GM18507 (cell line): ENCODE results near the gene OVAAL.
"Not testable (repeated sequence)": the region's sequence is repeated elsewhere in the genome, so short reads cannot be mapped to it uniquely, and the experiment has no call there.

Source experiments
- DNase-seq: peaks from one replicate; pipeline ENCODE4 v3.0.0; 2011; ENCODE audit warnings: low read depth; ENCODE audit not compliant: insufficient read length; ENCODE audit errors: extremely low spot score
- FAIRE-seq: peaks from 2 replicates; lab custom pipeline; 2011; peaks lifted over from hg19 to GRCh38; lab: Jason Lieb, UNC

Gene OVAAL

DNA sequence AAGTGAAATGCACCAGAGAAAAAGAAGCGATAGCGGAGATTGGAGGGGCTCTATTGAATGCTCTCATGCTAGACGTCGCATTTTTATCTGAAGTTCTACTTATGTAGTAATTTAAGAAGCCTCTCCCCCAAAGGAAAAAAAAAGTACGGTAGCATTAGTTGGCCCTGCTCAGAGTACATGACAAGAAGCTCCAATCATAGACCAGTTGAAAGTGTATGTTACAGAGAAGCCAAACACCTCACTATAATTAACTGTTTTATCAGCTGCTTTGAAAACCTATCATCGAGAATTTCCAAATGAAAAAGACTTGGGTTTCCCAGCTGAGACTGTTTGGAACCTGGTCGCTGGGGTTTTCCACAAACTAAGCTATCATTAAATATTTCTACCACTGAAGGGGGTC is 19.6 kb upstream of the OVAAL start:
- FAIRE-seq (no peak), DNase-seq (no peak)

DNA sequence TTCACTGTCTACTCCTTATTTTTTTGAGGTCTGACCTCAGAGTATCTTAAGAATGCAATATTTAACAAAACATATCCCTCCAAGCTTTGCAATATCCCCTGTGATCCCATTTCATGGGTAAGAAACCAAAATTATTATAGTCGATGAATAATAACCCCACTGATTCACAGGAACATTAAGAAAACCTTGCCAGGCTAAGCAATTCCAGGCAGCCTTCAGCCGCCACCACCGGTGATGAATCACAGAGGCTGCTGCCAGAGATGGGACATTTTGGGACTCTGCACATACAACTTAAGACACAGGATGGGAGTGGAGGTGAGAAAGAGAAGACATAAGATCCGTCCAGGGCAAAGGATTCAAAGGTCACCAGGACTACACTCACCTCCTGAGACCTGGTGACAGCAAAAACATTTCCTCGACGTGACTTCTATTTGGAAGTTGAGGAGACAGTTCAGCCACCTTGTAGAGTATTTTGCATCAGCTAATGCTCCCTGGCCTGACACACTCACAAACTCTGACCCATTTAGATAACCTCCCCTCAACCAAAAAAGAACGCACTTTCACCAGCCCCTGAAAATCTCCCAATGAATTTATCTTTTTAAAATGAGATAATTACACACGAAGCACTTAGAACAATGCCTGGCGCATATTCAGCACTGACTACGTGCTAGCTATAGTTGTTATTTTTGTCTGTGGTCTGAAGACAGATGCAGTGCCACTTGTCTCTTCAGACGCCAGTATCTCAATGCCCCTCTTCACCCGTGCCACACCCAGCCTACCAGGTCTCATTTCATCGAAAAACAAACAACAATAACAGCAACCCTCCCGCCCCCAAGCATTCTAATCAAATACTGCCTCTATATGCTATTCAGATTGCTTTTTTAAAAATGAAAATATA is 17.8 kb upstream of the OVAAL start:
- no peak for FAIRE-seq
- DNase-seq, result no peak

DNA sequence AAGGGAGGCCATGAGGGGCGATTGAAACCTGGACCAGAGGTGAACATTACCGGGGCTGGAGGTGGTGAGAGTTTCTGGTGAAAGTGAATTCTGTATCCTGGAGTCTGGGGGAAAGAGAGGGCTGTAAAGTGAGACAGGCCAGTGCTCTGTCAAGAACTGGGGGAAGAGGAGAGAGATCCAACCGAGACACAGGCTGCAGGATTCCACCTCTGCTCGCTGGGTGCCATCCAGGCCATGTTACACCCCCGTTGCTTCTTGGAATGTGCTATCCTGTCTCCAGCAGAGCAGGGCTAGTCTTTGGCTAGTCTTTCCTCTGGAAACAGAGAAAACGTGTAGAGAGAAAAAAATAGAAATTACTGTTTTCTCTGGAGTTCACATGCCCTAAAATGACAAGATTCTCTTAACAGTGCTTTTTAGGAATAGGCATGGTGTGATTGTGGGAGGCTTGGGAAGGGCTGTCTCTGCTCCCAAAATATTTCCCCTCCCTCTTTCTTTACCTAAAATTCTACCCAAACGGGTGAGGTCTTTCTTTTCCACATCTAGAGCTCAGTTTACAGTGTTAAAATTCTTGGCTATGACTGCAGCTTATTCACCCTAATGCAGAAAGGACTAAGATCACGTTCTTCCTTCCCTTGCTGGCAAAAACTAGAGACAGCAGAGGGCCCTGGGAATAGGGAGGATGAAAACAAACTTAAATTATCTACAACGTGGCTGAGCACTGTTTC is 16.5 kb upstream of the OVAAL start:
- DNase-seq, result no peak
- no peak for FAIRE-seq

DNA sequence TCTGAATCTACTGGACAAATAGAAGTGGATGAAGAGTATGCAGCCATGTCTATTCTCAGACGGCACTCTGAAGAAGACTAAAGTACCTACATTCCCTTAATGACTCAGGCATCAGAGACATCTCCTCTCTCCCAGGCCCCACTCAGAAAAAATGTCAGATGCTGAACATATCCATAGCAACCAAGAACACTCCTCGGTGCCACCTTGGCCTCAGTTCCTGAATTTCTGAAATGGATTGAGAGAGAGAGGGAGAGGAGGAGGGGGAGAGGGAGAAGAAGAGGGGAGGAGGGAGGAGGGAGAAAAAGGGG is 16.0 kb upstream of the OVAAL start:
- no peak for DNase-seq
- FAIRE-seq, result no peak

DNA sequence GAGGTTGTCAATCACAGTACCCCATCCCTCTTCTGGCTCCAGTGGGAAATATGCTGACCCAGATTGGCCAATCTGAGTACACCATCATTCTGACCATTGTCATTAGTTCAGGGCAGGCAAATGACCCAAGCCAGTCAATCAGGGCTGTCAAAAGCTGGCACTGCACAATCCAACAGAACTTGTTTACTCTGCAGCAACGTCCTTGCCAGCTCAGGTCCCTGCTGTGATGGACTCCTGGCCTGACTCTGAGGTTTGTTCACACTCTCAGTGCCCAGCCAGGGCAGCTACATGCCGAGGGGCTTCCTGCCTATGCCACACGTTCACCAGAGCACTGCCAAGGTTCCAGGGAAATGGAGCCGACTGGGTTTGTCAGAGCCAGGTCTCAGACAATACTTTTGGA is 14.7 kb upstream of the OVAAL start:
- DNase-seq (no peak), FAIRE-seq (no peak)

DNA sequence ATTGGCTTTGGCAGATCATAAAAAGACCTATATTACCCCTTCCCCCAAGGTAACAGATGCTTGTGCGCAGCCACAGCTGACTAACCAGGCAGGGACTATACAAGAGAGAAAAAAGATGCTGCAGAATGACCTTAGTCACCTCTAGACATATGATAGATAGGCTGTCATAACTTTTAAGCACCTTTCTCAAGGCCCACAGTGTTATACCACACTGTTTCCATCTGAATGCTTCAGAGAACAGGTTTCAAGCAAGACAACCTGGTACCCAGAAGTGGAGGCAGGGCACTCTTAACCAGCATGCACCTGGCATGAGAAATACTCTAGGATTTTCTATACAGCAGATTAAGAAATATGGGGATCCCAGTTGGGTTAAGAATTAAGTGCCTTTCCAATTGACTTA is 12.8 kb upstream of the OVAAL start:
- FAIRE-seq, result no peak

DNA sequence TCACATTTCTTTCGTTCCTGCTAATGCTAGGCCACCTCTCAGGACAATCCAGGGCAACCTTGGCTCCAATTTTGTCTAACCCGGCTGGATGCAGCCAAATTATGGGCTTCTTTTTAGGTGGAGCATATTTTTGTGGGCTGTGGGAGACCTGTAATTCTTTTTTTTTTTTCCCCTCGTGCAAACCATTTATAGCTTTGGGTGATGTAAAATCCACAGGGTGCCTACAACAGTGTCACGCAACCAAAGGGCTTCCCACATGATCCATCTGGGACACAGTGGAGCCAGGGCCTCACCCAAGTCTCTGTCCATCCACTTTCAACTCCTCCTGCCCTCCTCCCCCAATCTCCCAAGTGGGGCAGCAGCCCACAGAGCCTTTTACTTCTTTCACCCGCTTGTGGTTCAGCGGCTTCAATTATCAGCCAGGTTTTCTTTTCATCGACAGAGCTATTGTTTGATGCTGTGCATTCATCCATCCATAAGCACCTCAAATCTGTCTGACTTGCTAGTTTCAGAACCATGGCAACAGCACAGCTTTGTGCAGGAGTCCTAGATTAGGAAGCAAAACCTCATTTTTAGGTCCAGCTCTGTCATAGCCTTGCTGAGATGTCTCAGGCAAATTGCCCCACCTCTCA is 10.0 kb upstream of the OVAAL start:
- FAIRE-seq (no peak), DNase-seq (no peak)

More for the DNA sequence above, 12.8 kb upstream of the OVAAL start:
- DNase-seq, result no peak

DNA sequence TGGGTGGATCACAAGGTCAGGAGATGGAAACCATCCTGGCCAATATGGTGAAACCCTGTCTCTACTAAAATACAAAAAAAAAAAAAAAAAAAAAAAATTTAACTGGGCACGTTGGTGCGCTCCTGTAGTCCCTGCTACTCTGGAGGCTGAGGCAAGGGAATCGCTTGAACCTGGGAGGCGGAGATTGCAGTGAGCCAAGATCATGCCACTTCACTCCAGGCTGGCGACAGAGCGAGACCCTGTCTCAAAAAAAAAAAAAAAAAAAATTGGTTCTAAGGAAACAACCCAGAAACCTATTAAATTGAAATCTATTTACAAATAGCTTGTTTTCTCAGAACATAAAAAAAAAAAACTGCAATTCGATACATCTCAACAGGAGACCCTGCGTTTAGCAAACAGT is 9.0 kb upstream of the OVAAL start:
- FAIRE-seq, DNase-seq: not testable (repeated sequence)

DNA sequence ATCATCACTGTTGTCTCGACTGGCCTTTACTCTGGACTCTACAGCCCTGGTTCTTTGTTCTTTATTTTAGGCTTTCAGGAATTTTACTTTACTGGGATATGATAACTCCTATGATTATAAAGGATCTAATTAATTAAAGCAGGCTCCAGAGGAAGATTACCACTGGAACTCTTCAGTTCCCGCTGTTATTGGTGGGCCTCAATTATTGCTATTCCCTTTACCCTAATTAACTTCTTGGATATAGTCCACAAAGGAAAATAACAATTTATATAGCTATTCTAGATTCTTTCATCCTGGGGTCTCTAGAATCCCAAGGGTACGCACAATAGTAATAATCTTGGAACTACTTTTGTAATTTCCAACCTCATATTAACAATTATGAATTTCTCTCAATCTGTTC is 8.5 kb upstream of the OVAAL start:
- FAIRE-seq (no peak), DNase-seq (no peak)

DNA sequence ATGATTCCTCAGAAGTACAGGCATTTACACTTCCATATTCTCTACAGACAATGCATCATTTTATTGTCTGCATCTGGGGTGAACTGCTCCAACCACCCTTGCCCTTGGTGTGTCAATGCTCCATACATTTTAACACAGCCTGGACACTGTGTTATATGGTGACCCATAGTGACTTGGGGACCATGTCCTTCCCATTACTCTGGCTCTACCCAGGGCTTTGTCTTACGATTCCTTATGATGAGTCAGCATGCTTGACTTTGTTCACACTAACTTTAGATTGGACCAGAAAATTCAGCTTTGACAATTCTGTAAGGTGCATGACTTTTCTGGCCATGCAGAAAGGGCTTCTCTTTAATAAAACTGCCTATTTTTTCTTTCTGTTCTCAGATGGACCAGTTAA is 6.8 kb upstream of the OVAAL start:
- no peak for FAIRE-seq
- no peak for DNase-seq

DNA sequence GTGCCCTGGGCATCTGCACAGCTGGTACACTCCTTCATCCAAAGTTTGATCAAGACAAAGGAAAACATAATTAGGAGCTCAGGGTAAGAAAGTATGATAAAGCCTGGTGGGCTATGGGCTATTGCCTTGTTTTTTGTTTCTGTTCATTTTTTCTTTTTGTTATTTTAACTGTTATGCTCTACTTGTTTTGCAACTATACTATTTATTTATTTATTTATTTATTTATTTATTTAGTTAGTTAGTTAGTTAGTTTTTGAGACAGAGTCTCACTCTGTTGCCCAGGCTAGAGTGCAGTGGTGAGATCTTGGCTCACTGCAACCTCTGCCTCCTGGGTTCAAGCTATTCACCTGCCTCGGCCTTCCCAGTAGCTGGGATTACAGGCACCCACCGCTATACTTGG is 5.7 kb upstream of the OVAAL start:
- not testable (repeated sequence) for FAIRE-seq, DNase-seq

DNA sequence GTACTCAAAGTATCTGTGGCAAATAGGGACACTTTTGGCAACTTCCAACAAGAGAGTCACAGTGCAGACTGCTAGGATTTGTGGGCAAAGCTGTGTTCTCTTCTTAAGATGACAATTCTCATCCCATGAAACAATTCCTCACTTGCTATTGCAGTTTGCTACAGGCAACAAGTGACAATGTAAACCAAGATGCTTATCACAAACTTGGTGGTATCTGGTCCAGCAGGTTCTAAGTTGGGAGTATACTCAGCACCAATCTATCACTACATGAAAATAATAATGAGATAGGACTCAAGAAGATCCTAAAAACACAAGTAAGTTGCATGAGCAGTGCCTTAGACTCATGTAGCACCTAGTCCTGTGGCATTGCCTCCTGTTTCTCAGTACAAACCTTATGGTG is 3.4 kb upstream of the OVAAL start:
- DNase-seq (no peak), FAIRE-seq (no peak)

DNA sequence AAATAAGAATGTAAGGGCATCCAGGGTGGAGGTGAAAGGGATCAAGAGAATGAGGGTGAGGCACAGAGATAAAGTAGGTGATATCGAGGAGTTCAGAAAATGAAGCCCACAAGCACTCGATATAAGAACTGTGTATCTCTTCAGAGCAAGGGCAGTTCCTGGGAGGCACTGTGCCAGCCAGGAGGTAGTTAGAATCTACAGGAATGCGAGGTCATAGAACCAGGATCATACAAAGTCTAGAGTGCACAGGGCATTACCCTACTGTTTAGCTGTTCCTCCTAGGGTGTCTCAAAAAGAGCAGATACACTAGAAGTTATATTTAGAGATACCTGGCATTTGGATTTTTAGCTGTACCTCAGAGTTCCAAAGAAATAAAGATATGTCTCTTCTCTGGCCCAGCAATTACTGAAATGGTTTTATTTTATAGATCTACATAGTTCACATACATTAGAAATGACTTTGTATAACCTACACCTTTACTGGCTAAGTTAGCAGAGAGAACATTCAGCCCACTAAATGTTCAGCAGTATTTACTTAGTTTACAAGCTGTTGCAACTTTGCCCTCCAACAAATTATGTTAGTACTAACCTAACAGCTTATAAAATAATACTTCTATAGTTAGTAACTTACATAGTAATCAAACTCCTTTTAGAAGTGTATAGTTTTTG is 1.6 kb downstream of the OVAAL start:
- FAIRE-seq (no peak), DNase-seq (no peak)

DNA sequence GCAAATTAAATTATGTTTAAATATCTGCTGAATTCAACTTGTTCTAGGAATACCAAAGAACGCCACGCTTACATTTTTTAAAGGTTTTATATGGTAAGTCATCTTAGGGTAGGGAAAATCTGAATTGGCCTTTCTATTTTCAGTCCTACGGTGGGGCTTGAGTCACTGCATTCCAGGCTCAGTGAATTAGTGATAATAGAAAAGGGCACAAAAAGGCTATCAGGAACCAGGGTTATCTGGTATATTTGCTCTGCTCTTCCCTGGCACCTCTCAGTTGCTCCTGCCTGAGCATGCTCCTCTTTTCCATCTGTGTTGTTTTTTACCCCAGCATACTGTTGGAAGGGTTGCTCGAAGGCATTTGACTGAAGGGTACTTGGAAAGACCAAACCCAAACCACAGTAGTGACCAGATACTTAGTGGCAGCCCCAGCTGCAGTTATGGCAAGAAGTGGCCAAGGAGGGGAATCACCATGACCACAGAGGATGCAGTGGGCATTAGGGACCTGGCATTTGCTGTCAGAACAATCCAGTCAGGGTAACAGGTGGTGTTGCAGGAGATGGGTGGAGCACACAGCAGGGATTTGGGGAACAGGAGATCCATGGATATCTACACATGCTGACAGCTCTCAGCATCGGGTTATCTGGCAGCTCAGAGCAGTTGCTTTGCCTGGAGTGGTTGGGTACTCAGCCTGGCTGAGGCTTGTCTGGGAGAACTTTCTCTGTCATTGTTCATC is 2.3 kb downstream of the OVAAL start:
- DNase-seq, result no peak
- FAIRE-seq, result no peak

DNA sequence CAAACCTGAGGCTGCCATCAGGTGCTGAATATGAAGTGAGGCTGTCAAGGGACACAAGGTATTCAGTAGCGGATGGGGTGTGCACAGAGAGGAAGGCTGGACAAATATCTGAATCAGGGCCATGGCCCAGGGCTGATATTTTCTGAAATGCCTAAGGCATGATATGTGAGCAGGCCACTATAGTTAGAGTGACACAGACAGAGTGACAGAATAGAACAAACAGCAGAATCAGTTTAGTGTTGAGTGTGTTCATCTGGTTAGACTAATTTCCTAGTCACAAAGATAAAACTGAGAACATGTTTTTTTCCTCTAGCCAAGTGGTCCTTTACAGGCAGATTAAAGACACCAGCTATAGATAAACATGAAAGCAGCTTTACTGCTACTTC is 3.9 kb downstream of the OVAAL start:
- DNase-seq, result no peak
- no peak for FAIRE-seq

DNA sequence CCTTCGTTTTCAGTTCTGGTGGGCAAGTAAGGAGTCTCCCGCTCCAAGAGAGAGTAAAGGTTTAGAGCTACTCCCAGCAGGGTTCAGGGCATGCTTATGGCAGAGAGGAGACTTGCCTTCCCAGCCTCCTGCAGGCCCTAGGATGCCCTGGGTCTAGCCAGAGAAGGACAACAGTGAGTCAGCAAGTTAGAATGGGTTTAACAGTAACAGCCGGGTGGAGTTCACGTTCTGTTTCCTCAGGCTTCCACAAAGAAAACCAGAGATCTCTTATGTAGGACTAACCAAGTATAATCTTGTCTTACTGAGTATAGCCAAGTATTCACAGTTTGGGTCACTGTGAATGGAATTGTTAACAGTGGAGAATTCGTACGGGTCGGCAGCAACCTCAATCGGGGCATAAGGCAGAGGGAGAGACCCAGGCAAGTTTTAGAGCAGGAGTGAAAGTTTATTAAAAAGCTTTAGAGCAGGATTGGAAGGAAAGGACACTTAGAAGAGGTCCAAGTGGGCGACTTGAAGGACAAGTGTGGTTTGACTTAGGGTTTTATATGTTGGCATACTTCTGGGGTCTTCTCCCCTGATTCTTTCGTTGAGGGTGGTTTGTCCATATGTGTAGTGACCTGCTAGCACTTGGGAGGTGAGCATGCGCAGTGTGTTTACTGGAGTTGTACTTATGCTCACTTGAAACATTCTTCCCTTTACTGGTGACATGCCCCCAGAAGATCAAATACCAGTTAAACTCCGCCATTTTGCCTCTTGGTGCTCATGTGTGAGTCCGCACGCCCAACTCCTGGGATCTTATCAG is 4.5 kb downstream of the OVAAL start:
- DNase-seq (no peak), FAIRE-seq (no peak)

DNA sequence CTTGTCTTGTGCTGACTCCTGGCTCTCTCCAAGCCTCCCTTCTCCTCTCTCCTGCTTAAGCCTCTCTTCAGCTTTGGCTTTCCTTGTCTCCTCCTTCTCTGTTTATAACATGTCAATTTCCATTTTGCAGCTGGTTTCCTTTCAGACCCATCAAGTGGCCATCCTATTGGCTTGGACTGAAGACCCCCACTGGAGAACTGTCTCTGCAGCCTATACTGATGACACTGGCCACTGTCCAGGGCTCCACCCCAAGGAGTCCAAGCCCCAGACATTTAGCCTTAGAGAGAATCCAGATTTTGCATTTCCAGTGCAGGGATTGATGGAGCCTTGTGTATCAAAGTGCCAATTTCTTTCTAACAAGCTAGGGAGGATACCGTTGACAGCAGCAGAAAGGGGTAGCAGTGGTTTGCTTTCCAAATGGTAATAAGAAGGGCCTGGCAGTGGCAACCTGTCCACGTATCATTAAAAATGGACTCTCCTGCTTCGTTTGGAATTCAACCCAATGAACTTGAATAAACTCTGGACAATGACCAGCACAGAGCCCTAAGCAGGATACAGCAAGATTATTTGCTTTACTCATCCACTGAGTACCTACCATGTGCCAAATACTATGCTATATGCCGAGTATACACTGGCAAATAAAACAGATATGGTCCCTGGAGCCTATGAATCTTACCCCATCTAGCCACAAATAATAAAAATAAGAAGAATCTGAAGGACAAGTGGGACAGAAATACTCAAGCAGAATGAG is 6.5 kb downstream of the OVAAL start:
- FAIRE-seq (no peak), DNase-seq (no peak)

DNA sequence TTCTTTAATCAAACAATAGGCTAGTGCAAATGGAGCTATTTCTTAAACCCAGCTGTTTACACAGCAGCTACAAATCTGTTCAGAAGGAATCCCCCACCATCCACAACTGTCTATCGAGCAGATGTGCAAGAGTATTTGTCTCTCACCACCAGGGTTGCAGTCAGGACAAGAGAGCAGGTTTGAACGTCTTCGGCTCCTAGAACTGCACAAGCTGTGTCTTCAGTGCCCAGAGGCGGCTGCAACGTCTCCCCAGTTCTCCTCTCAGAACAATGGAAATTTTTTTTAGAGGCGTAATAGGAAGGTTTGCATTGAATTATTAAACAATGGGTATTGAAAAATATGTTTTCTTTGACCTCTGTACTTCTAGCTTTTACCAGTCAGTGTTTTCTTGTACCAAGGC is 7.3 kb downstream of the OVAAL start:
- FAIRE-seq (no peak), DNase-seq (no peak)
